Measurements from ENCODE around the gene ITGB5. TPM values are rescaled to one million over a fixed set of nuclear protein-coding genes. Genes with fewer than 3 reads are reported as not detected.

ITGB5 gene
- total and polyA plus RNA-seq, 2 donors (not counting 3 experiments of a cell fraction or from before 2014, with no cell fraction given) = 144 to 170 TPM

GRCh38 chr3:124771083-124771445 lies 116.1 kb downstream of the ITGB5 start:
- no peak for FAIRE-seq
- ChIA-PET POLR2A (interaction anchor here (1.1 kb wide), 1 partner anchor 116 kb away, joined by 3 read pairs; the partner anchor contains the start of gene ITGB5), CTCF (interaction anchor here (0.7 to 4.8 kb wide), 9 partner anchors 10 to 131 kb away, joined by 3 to 54 read pairs (median 4); no protein-coding TSS in a partner anchor)
- no peak overlapping the region for H3K27ac ChIP-seq (ENCODE audit: insufficient read depth, low read depth, low read length)
- intact Hi-C loops (cut with micrococcal nuclease) = loop anchor here (10.0 kb wide), 1 partner anchor 284 kb away; the partner anchor contains the start of gene HEG1
- H3K4me2 ChIP-seq (ENCODE audit: insufficient read depth, low read length) = no peak overlapping the region
- no peaks in the 10 kb centered on the region for H3K9me3 ChIP-seq (replicated peaks; ENCODE audit: control insufficient read depth, insufficient read depth, low read length)
- H3K79me2 ChIP-seq (ENCODE audit: control insufficient read depth, insufficient read depth, low read length) = no peaks in the 10 kb centered on the region
- peaks cover 53% of the 10 kb centered on the region for H3K4me1 ChIP-seq (ENCODE audit: control insufficient read depth, extremely low read depth, insufficient read depth, low read length)
- H3K9ac ChIP-seq (replicated peaks; ENCODE audit: extremely low read depth, insufficient read depth, low read length) = no peak overlapping the region
- H3K27me3 ChIP-seq (ENCODE audit: control insufficient read depth in 2 of 2, insufficient read depth in 2 of 2, low read length in 2 of 2) = no peaks in the 10 kb centered on the region
- no peaks in the 10 kb centered on the region for H4K20me1 ChIP-seq (replicated peaks; ENCODE audit: control insufficient read depth, extremely low read depth, insufficient read depth, low read length)
- H3K9me1 ChIP-seq (replicated peaks; ENCODE audit: control insufficient read depth, extremely low read depth, insufficient read depth, low read length) = no peaks in the 10 kb centered on the region
- H3K4me3 ChIP-seq (replicated peaks in 1 of 3; ENCODE audit: insufficient read depth in 1 of 3, low read depth in 1 of 3, low read length in 3 of 3) = no peak overlapping the region
- no peak for DNase-seq (ENCODE audit: low read depth, low spot score)
- no peak overlapping the region for H2AFZ ChIP-seq (ENCODE audit: low read depth, low read length)
- TF ChIP-seq MYC (IDR thresholded peaks at IDR 0.05; ENCODE audit: low read depth, low read length) = no peak
- no peak for TF ChIP-seq CTCF (IDR thresholded peaks at IDR 0.05; ENCODE audit: extremely low read depth in 1 of 2, insufficient read depth in 1 of 2, low read depth in 1 of 2, low read length in 2 of 2)
- TF ChIP-seq JUN (IDR thresholded peaks at IDR 0.05; ENCODE audit: borderline replicate concordance, insufficient read depth, insufficient read length, low read depth) = no peak
- TF ChIP-seq EZH2 (IDR thresholded peaks at IDR 0.05; ENCODE audit: borderline replicate concordance, low read depth, low read length, severe bottlenecking) = no peak
- TF ChIP-seq MAX (IDR thresholded peaks at IDR 0.05; ENCODE audit: insufficient read depth, insufficient read length) = no peak
- no peak for TF ChIP-seq POLR2A (IDR thresholded peaks at IDR 0.05; ENCODE audit: low read depth, low read length)
- no peak for TF ChIP-seq GATA2 (IDR thresholded peaks at IDR 0.05; ENCODE audit: insufficient read depth, insufficient read length, low read depth, low read length)
- TF ChIP-seq POLR2AphosphoS5 (IDR thresholded peaks at IDR 0.05; ENCODE audit: insufficient read depth, low read depth, low read length) = no peak
- no peak for TF ChIP-seq FOS (IDR thresholded peaks at IDR 0.05; ENCODE audit: borderline replicate concordance, insufficient read depth, low read length)
- peaks cover 0 to 4% of the 10 kb centered on the region in 2 experiments for H3K36me3 ChIP-seq (ENCODE audit: control insufficient read depth in 2 of 2, extremely low read depth in 1 of 2, insufficient read depth in 2 of 2, low read length in 2 of 2)
- dilution Hi-C loops (cut with MboI; ENCODE audit: extremely low pct_ligation_motif_present, low sequenced_read_pairs) = loop anchor here (25.0 kb wide), 1 partner anchor 116 kb away; the partner anchor contains the start of gene ITGB5
- BruUV-seq (replicated peaks) = no TSS peak

Measured in endothelial cell of umbilical vein (primary cell).